PC-3 (cell line): Measurements from ENCODE around the gene PTGS1. TPM values are rescaled to one million over a fixed set of nuclear protein-coding genes. Genes with fewer than 3 reads are reported as not detected.
"Not testable (repeated sequence)": the region's sequence is repeated elsewhere in the genome, so short reads cannot be mapped to it uniquely, and the experiment has no call there.

ENCODE experiments used
- ATAC-seq: fragments of 200-7000 bp; cut with Tn5 transposase; 2 replicates; pipeline ENCODE4 v1.9.1; 2020; ENCODE audit warnings: mild to moderate bottlenecking, moderate library complexity
- Bru-seq: library from RNA; stranded (reverse); fragments of 400-500 nt; gene quantifications from one replicate; lab custom pipeline; 2021; lab: Mats Ljungman, UMichigan
- BruChase-seq, 2 experiments: library from RNA; stranded (reverse); fragments of 400-500 nt; gene quantifications; one replicate each; lab custom pipeline; 2021; lab: Mats Ljungman, UMichigan
- BruUV-seq: library from RNA; stranded (reverse); fragments of 400-500 nt; replicated peaks from 2 replicates; lab custom pipeline; 2021; lab: Mats Ljungman, UMichigan
- CTCF ChIA-PET: fragments of 300-600 bp; sonication (Branson Sonifier 250); formaldehyde crosslinking; loops from one replicate; lab custom pipeline; 2022; ENCODE audit warnings: antibody characterized with exemption; lab: Charles Lee
- POLR2A ChIA-PET: fragments of 300-600 bp; sonication (Branson Sonifier 250); formaldehyde crosslinking; loops from one replicate; lab custom pipeline; 2022; ENCODE audit warnings: antibody characterized with exemption; ENCODE audit not compliant: unreplicated experiment; lab: Charles Lee
- DNase-seq: peaks from one replicate; pipeline ENCODE4 v3.0.0-alpha.2; 2015
- H2AFZ ChIP-seq: fragments of 300-600 bp; sonication (generic); 2 replicates; pipeline ENCODE4 v1.6.0; 2016; ENCODE audit warnings: antibody characterized with exemption, low read length
- H3F3A ChIP-seq: fragments of 300-600 bp; sonication (generic); one replicate; pipeline ENCODE4 v1.6.0; 2017; ENCODE audit warnings: antibody characterized with exemption, low read length, control low read depth, mild to moderate bottlenecking; ENCODE audit not compliant: unreplicated experiment
- H3K27ac ChIP-seq: fragments of 300-600 bp; sonication (generic); 2 replicates; pipeline ENCODE4 v1.5.1; 2016; ENCODE audit warnings: mild to moderate bottlenecking, low read length
- H3K27me3 ChIP-seq: fragments of 300-600 bp; sonication (generic); 2 replicates; pipeline ENCODE4 v1.6.1; 2016; ENCODE audit warnings: low read length, mixed read lengths
- H3K36me3 ChIP-seq: fragments of 300-600 bp; sonication (generic); 2 replicates; pipeline ENCODE4 v1.6.1; 2016; ENCODE audit warnings: low read depth, mixed run types, low read length, mixed read lengths
- H3K4me1 ChIP-seq: fragments of 300-600 bp; sonication (generic); 2 replicates; pipeline ENCODE4 v1.5.1; 2016; ENCODE audit warnings: low read length; ENCODE audit not compliant: insufficient read depth
- H3K4me2 ChIP-seq: fragments of 300-600 bp; sonication (generic); 2 replicates; pipeline ENCODE4 v1.6.0; 2016; ENCODE audit warnings: low read length
- H3K4me3 ChIP-seq: fragments of 300-600 bp; sonication (generic); 2 replicates; pipeline ENCODE4 v1.5.1; 2016; ENCODE audit warnings: mild to moderate bottlenecking, low read length, mixed read lengths
- H3K79me2 ChIP-seq: fragments of 300-600 bp; sonication (generic); 2 replicates; pipeline ENCODE4 v1.6.1; 2017; ENCODE audit warnings: low read length, mixed read lengths
- H3K9ac ChIP-seq: fragments of 300-600 bp; sonication (generic); 2 replicates; pipeline ENCODE4 v1.6.0; 2016; ENCODE audit warnings: mild to moderate bottlenecking, low read length
- H3K9me2 ChIP-seq: fragments of 300-600 bp; sonication (generic); replicated peaks from 2 replicates; pipeline ENCODE4 v1.6.1; 2016; ENCODE audit warnings: mixed run types, low read length, mixed read lengths
- H3K9me3 ChIP-seq: fragments of 300-600 bp; sonication (generic); 2 replicates; pipeline ENCODE4 v1.6.1; 2016; ENCODE audit warnings: low read length, mixed read lengths
- H4K20me1 ChIP-seq: fragments of 300-600 bp; sonication (generic); 2 replicates; pipeline ENCODE4 v1.6.1; 2016; ENCODE audit warnings: low read length, mixed read lengths
- EZH2 ChIP-seq: fragments of 300-600 bp; sonication (generic); IDR thresholded peaks from one replicate; pipeline ENCODE4 v1.6.1; 2017; ENCODE audit warnings: antibody characterized with exemption, mild to moderate bottlenecking, low read length; ENCODE audit not compliant: unreplicated experiment
- EZH2phosphoT487 ChIP-seq: fragments of 300-600 bp; sonication (generic); IDR thresholded peaks from 2 replicates; pipeline ENCODE4 v1.6.1; 2018; ENCODE audit warnings: mild to moderate bottlenecking, antibody characterized with exemption, low read length, borderline replicate concordance
- intact Hi-C: fragments of 100-400 bp; cut with micrococcal nuclease; formaldehyde crosslinking; loops from 2 replicates; pipeline ENCODE4 v1.9.0; 2023
- long read RNA-seq: library from polyadenylated mRNA; unstranded; transcript quantifications from one replicate; pipeline ENCODE4 v2.0.0, GENCODE V29; 2021; ENCODE audit not compliant: unreplicated experiment
- total RNA-seq: library from RNA; depleted of rRNA; stranded (reverse); fragments of >200 nt; gene quantifications from 2 replicates; pipeline ENCODE4 v1.2.3, GENCODE V29; 2014; rRNA removed
- TF ChIP-seq, protein P1 (sequence below): fragments of 300-600 bp; sonication (generic); conservative IDR thresholded peaks from 2 replicates; pipeline ENCODE4 v1.5.1; 2017; ENCODE audit warnings: antibody characterized with exemption, low read depth, mild to moderate bottlenecking, low read length

PTGS1 gene
- 0.44 and 0.86 TPM in 2 replicates for total RNA-seq
- percentile 10 among the genes with signal in this experiment for Bru-seq, nascent RNA
- BruChase-seq, experiment 1, labeled RNA remaining after a 6-hour chase = percentile 24 among the genes with signal in this experiment
- BruChase-seq, experiment 2, labeled RNA remaining after a 2-hour chase = percentile 19 among the genes with signal in this experiment
- long read RNA-seq = 0 reads

DNA sequence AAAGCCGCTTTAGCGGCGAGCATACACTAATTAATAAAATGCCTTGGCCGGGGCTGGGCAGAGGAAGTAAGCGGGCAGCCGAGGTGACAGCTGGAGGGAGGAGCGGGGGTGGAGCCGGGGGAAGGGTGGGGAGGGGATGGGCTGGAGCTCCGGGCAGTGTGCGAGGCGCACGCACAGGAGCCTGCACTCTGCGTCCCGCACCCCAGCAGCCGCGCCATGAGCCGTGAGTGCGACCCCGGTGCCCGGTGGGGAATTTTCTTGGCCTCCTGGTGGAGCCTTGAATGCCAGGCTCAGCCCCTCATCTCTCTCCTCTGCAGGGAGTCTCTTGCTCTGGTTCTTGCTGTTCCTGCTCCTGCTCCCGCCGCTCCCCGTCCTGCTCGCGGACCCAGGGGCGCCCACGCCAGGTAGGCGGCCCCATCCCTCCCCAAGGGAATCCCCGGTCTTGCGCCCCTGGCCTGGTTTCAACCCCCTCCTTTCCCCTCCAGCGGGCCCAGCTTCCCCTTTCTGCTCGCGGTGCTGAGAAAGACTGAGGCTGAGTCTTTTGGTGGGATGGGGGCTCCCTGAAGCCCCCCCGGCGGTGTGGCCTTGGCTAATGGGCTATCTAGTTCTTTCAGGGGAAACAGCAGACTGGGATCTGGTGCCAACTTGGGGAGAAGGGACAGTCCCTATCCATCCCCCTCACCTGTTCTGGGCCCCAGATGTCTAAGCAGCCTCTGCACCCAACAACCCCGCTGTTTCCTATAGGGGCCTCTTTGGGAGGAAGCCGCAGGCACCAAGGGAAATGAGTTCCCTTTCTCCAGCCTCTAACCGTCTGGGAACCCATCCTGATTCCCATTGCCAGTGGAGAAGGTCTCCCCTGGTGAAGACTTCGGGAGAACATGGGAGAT, at the start of gene PTGS1:
Gene PTGS1, plus strand, starts transcription at position 156 of the 887 bp plus-strand sequence. Its CDS starts 61 bp downstream, at position 217.
- ATAC-seq = peak; percentile 50
- CTCF ChIA-PET = no interaction called here
- H3K79me2 ChIP-seq = no peaks in the 10 kb centered on the region
- H4K20me1 ChIP-seq = no peaks in the 10 kb centered on the region
- peak within 1 kb of the TSS; percentile 50 for H3K4me3 ChIP-seq
- peak within 1 kb of the TSS; percentile 73 for H3K4me2 ChIP-seq
- no peaks in the 10 kb centered on the region for H3K9me3 ChIP-seq
- no TSS peak for BruUV-seq
- H2AFZ ChIP-seq = peak within 1 kb of the TSS; percentile 57; the same call in 1 of the 2 replicates
- H3K9ac ChIP-seq = no peak within 1 kb of the TSS
- H3K4me1 ChIP-seq = peaks cover 22% of the 10 kb centered on the region
- peaks cover 4% of the 10 kb centered on the region; the same call in 1 of the 2 replicates for H3K27me3 ChIP-seq
- no peaks in the 10 kb centered on the region for H3K36me3 ChIP-seq
- no peaks in the 10 kb centered on the region for H3F3A ChIP-seq
- no peak for DNase-seq
- no peaks in the 10 kb centered on the region for H3K9me2 ChIP-seq
- TF ChIP-seq, protein P1, sequence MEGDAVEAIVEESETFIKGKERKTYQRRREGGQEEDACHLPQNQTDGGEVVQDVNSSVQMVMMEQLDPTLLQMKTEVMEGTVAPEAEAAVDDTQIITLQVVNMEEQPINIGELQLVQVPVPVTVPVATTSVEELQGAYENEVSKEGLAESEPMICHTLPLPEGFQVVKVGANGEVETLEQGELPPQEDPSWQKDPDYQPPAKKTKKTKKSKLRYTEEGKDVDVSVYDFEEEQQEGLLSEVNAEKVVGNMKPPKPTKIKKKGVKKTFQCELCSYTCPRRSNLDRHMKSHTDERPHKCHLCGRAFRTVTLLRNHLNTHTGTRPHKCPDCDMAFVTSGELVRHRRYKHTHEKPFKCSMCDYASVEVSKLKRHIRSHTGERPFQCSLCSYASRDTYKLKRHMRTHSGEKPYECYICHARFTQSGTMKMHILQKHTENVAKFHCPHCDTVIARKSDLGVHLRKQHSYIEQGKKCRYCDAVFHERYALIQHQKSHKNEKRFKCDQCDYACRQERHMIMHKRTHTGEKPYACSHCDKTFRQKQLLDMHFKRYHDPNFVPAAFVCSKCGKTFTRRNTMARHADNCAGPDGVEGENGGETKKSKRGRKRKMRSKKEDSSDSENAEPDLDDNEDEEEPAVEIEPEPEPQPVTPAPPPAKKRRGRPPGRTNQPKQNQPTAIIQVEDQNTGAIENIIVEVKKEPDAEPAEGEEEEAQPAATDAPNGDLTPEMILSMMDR = no peak
- no peak for TF ChIP-seq EZH2
- no peak for TF ChIP-seq EZH2phosphoT487
- no peak within 1 kb of the TSS for H3K27ac ChIP-seq
- intact Hi-C loops = no loop called here
- POLR2A ChIA-PET = no interaction called here

- POLR2A ChIA-PET = no interaction called here
- 0 out of 2 replicates have a peak, but pooled peaks cover 3% of the 10 kb centered on the region for H3K36me3 ChIP-seq
These were observed 48.3 kb upstream of the PTGS1 start for GRCh38 chr9:122322553-122322952.

GRCh38 chr9:122324665-122325064, 46.2 kb upstream of the PTGS1 start:
- ATAC-seq, H3K9me3 ChIP-seq, H3F3A ChIP-seq, H3K27me3 ChIP-seq, H3K4me1 ChIP-seq, H4K20me1 ChIP-seq, H3K9ac ChIP-seq, H3K27ac ChIP-seq, H2AFZ ChIP-seq, POLR2A ChIA-PET, BruUV-seq, CTCF ChIA-PET, intact Hi-C loops, H3K4me2 ChIP-seq, H3K9me2 ChIP-seq, H3K4me3 ChIP-seq, H3K79me2 ChIP-seq, H3K36me3 ChIP-seq, DNase-seq: not testable (repeated sequence)

More at GRCh38 chr9:122322553-122322952, 48.3 kb upstream of the PTGS1 start:
- intact Hi-C loops = no loop called here
- H3F3A ChIP-seq = no peaks in the 10 kb centered on the region
- CTCF ChIA-PET = no interaction called here
- H3K4me1 ChIP-seq = no peaks in the 10 kb centered on the region
- no peaks in the 10 kb centered on the region for H4K20me1 ChIP-seq
- no peak overlapping the region for H3K4me3 ChIP-seq
- H3K4me2 ChIP-seq = no peak overlapping the region
- H3K27me3 ChIP-seq = no peaks in the 10 kb centered on the region
- no peak overlapping the region for H2AFZ ChIP-seq
- no peak overlapping the region for H3K9ac ChIP-seq
- no peaks in the 10 kb centered on the region for H3K9me2 ChIP-seq
- no peak for ATAC-seq
- TF ChIP-seq EZH2phosphoT487 (no peak), EZH2 (no peak)
- TF ChIP-seq, protein P1 = no peak
- no TSS peak for BruUV-seq
- H3K27ac ChIP-seq = no peak overlapping the region
- DNase-seq = no peak
- H3K79me2 ChIP-seq = no peaks in the 10 kb centered on the region
- no peaks in the 10 kb centered on the region for H3K9me3 ChIP-seq
